SHP77 treated with DMSO at 0.1 percent for 48 hours (cell line): ENCODE measurements around the gene MRPS2.

Experiments used
- DNase-seq: peaks from one replicate; lab custom pipeline; 2025; lab: John Stamatoyannopoulos, UW

The MRPS2 gene

GRCh38 chr9:135480071-135480939 lies 20.2 kb upstream of the MRPS2 start:
- no peak for DNase-seq

GRCh38 chr9:135480940-135481310 lies 19.6 kb upstream of the MRPS2 start:
- no peak for DNase-seq

GRCh38 chr9:135482015-135482754 lies 18.3 kb upstream of the MRPS2 start:
- DNase-seq, result no peak

- DNase-seq, result no peak
Measured at GRCh38 chr9:135484460-135485277, 15.8 kb upstream of the MRPS2 start.

GRCh38 chr9:135485385-135485784 lies 15.1 kb upstream of the MRPS2 start:
- DNase-seq, result no peak

- DNase-seq, result no peak
Measured at GRCh38 chr9:135485832-135486231, 14.7 kb upstream of the MRPS2 start.

- DNase-seq, result no peak
Measured at GRCh38 chr9:135486267-135487065, 14.0 kb upstream of the MRPS2 start.

GRCh38 chr9:135487281-135488012 lies 13.0 kb upstream of the MRPS2 start:
- DNase-seq, result no peak

- DNase-seq, result no peak
Measured at GRCh38 chr9:135488013-135488330, 12.5 kb upstream of the MRPS2 start.

- DNase-seq, result no peak
Measured at GRCh38 chr9:135488527-135488926, 12.0 kb upstream of the MRPS2 start.

GRCh38 chr9:135489188-135489906 lies 11.1 kb upstream of the MRPS2 start:
- DNase-seq, result no peak

GRCh38 chr9:135490166-135490870 lies 10.2 kb upstream of the MRPS2 start:
- no peak for DNase-seq

GRCh38 chr9:135490980-135491464 lies 9.5 kb upstream of the MRPS2 start:
- no peak for DNase-seq

GRCh38 chr9:135491764-135492163 lies 8.7 kb upstream of the MRPS2 start:
- DNase-seq, result no peak

GRCh38 chr9:135492886-135493669 lies 7.4 kb upstream of the MRPS2 start:
- DNase-seq, result no peak

- DNase-seq, result no peak
Measured at GRCh38 chr9:135494791-135495559, 5.5 kb upstream of the MRPS2 start.

GRCh38 chr9:135498381-135499126 lies 1.9 kb upstream of the MRPS2 start:
- no peak for DNase-seq
